Calu3 (cell line): ENCODE measurements around the gene KCNJ1. TPM values are rescaled to one million over a fixed set of nuclear protein-coding genes. Genes with fewer than 3 reads are reported as not detected.

Experiments
- BruUV-seq: library from RNA; stranded (reverse); fragments of 400-500 nt; replicated peaks from 2 replicates; lab custom pipeline; 2021; lab: Mats Ljungman, UMichigan
- CTCF ChIA-PET: fragments of 300-600 bp; sonication (Branson Sonifier 250); formaldehyde crosslinking; loops from one replicate; lab custom pipeline; 2022; ENCODE audit warnings: antibody characterized with exemption; lab: Charles Lee
- DNase-seq: peaks from one replicate; pipeline ENCODE4 v3.0.0; 2022
- H3K27ac Mint-ChIP-seq: one replicate; pipeline ENCODE4 v1.8.0; 2022; ENCODE audit warnings: mixed read lengths; ENCODE audit not compliant: unreplicated experiment
- H3K27me3 Mint-ChIP-seq: one replicate; pipeline ENCODE4 v1.8.0; 2022; ENCODE audit warnings: mixed read lengths; ENCODE audit not compliant: unreplicated experiment
- H3K36me3 Mint-ChIP-seq: one replicate; pipeline ENCODE4 v1.8.0; 2022; ENCODE audit warnings: mild to moderate bottlenecking, moderate library complexity, mixed read lengths; ENCODE audit not compliant: insufficient read depth, unreplicated experiment
- H3K4me1 Mint-ChIP-seq: one replicate; pipeline ENCODE4 v1.8.0; 2022; ENCODE audit warnings: mild to moderate bottlenecking, low read depth, mixed read lengths; ENCODE audit not compliant: unreplicated experiment
- H3K4me3 Mint-ChIP-seq: one replicate; pipeline ENCODE4 v1.8.0; 2022; ENCODE audit warnings: mild to moderate bottlenecking, low read depth, moderate library complexity, mixed read lengths; ENCODE audit not compliant: unreplicated experiment
- H3K9me3 Mint-ChIP-seq: one replicate; pipeline ENCODE4 v1.8.0; 2022; ENCODE audit warnings: low read depth, mixed read lengths; ENCODE audit not compliant: unreplicated experiment
- CTCF ChIP-seq: fragments of 200-600 bp; IDR thresholded peaks from one replicate; pipeline ENCODE4 v1.8.0; 2022; ENCODE audit warnings: antibody characterized with exemption; ENCODE audit not compliant: unreplicated experiment
- intact Hi-C: fragments of 100-400 bp; cut with micrococcal nuclease; formaldehyde crosslinking; loops from one replicate; pipeline ENCODE4 v1.10.0; 2022; ENCODE audit not compliant: unreplicated experiment
- total RNA-seq: library from RNA; stranded (reverse); gene quantifications from 2 replicates; pipeline ENCODE4 v1.2.3, GENCODE V29; 2022

The KCNJ1 gene
- total RNA-seq, 1 experiment from 2014 or later, result not detected

- peaks cover 10% of the 10 kb centered on the region for H3K4me1 Mint-ChIP-seq
- DNase-seq, result no peak
These were observed 21.2 kb upstream of the KCNJ1 start for GRCh38 chr11:128888034-128888985.

GRCh38 chr11:128886406-128887124 lies 19.5 kb upstream of the KCNJ1 start:
- Mint-ChIP-seq H3K9me3 (no peaks in the 10 kb centered on the region), H3K4me3 (no peak overlapping the region), H3K27ac (no peak overlapping the region), H3K27me3 (peaks cover 41% of the 10 kb centered on the region), H3K36me3 (peaks cover 6% of the 10 kb centered on the region), H3K4me1 (peaks cover 10% of the 10 kb centered on the region)
- DNase-seq, result peak; percentile 51
- intact Hi-C loops, result loop anchor here (10.0 kb wide), 1 partner anchor 448 kb away; no protein-coding TSS in a partner anchor
- TF ChIP-seq CTCF, result no peak
- CTCF ChIA-PET, result interaction anchor here (0.6 to 1.9 kb wide), 6 partner anchors 19 to 78 kb away, joined by 3 to 20 read pairs (median 4); no protein-coding TSS in a partner anchor
- BruUV-seq, result no TSS peak

More at GRCh38 chr11:128888034-128888985, 21.2 kb upstream of the KCNJ1 start:
- BruUV-seq, result no TSS peak
- peaks cover 6% of the 10 kb centered on the region for H3K36me3 Mint-ChIP-seq
- no peak for TF ChIP-seq CTCF
- peaks cover 23% of the 10 kb centered on the region for H3K27me3 Mint-ChIP-seq
- no peak overlapping the region for H3K27ac Mint-ChIP-seq
- H3K9me3 Mint-ChIP-seq, result no peaks in the 10 kb centered on the region
- intact Hi-C loops, result loop anchor here (10.0 kb wide), 1 partner anchor 446 kb away; no protein-coding TSS in a partner anchor
- no peak overlapping the region for H3K4me3 Mint-ChIP-seq
- CTCF ChIA-PET, result no interaction called here

- CTCF ChIA-PET, result interaction anchor here (1.0 to 2.4 kb wide), 6 partner anchors 21 to 479 kb away, joined by 3 to 30 read pairs (median 8); no protein-coding TSS in a partner anchor
- H3K4me3 Mint-ChIP-seq, result no peak overlapping the region
- DNase-seq, result peak; percentile 76
- H3K4me1 Mint-ChIP-seq, result peaks cover 10% of the 10 kb centered on the region
- H3K27me3 Mint-ChIP-seq, result peaks cover 45% of the 10 kb centered on the region
- no peaks in the 10 kb centered on the region for H3K9me3 Mint-ChIP-seq
- intact Hi-C loops, result loop anchor here (1.0 to 10.0 kb wide), 2 partner anchors 71 to 450 kb away; no protein-coding TSS in a partner anchor
- no peaks in the 10 kb centered on the region for H3K36me3 Mint-ChIP-seq
- H3K27ac Mint-ChIP-seq, result no peak overlapping the region
- TF ChIP-seq CTCF, result peak; percentile 56
- no TSS peak for BruUV-seq
These were observed 17.7 kb upstream of the KCNJ1 start for GRCh38 chr11:128884703-128885338.

GRCh38 chr11:128884054-128884453 lies 17.0 kb upstream of the KCNJ1 start:
- TF ChIP-seq CTCF, result no peak
- no peak for DNase-seq
- Mint-ChIP-seq H3K4me3 (no peak overlapping the region), H3K36me3 (no peaks in the 10 kb centered on the region), H3K9me3 (no peaks in the 10 kb centered on the region), H3K4me1 (peaks cover 10% of the 10 kb centered on the region), H3K27ac (no peak overlapping the region), H3K27me3 (peaks cover 45% of the 10 kb centered on the region)
- intact Hi-C loops, result loop anchor here (1.0 to 10.0 kb wide), 2 partner anchors 72 to 451 kb away; no protein-coding TSS in a partner anchor
- CTCF ChIA-PET, result interaction anchor here (1.0 to 2.4 kb wide), 6 partner anchors 22 to 480 kb away, joined by 3 to 30 read pairs (median 8); no protein-coding TSS in a partner anchor
- no TSS peak for BruUV-seq
